Ecto neural progenitor cell (in vitro differentiated cells): ENCODE measurements around the gene SOWAHC.

ENCODE experiments used
- DNase-seq: peaks from one replicate; pipeline ENCODE4 v3.0.0-alpha.2; 2018; ENCODE audit warnings: low spot score

Gene SOWAHC

GRCh38 chr2:109646961-109647360, 32.8 kb downstream of the SOWAHC start:
- no peak for DNase-seq

GRCh38 chr2:109647636-109648035, 33.5 kb downstream of the SOWAHC start:
- DNase-seq, result no peak

GRCh38 chr2:109648041-109648527, 33.9 kb downstream of the SOWAHC start:
- DNase-seq, result no peak

GRCh38 chr2:109649736-109650695, 35.9 kb downstream of the SOWAHC start:
- no peak for DNase-seq

- DNase-seq, result no peak
Observed at GRCh38 chr2:109654326-109655050, 40.3 kb downstream of the SOWAHC start.

- DNase-seq, result no peak
Observed at GRCh38 chr2:109655287-109655686, 41.1 kb downstream of the SOWAHC start.

- DNase-seq, result no peak
Observed at GRCh38 chr2:109659396-109660045, 45.4 kb downstream of the SOWAHC start.

GRCh38 chr2:109660046-109660860, 46.1 kb downstream of the SOWAHC start:
- DNase-seq, result no peak

GRCh38 chr2:109662889-109663288, 48.7 kb downstream of the SOWAHC start:
- no peak for DNase-seq

- no peak for DNase-seq
Observed at GRCh38 chr2:109663721-109664120, 49.6 kb downstream of the SOWAHC start.

GRCh38 chr2:109666466-109666865, 52.3 kb downstream of the SOWAHC start:
- no peak for DNase-seq
